Aorta (tissue), 5 donors: ENCODE results near the gene PTPRN2. TPM values are rescaled to one million over a fixed set of nuclear protein-coding genes. Genes with fewer than 3 reads are reported as not detected.

Source experiments
- ATAC-seq: fragments of 200-7000 bp; cut with Tn5 transposase; one replicate; pipeline ENCODE4 v1.9.1; 2022; ENCODE audit warnings: moderate library complexity; ENCODE audit not compliant: low FRiP score
- DNase-seq, 2 donors: peaks; one replicate each; pipeline ENCODE4 v3.0.0-alpha.2; 2020
- H3K27ac ChIP-seq, 2 donors: one replicate each; pipeline ENCODE4 v1.5.1; 2013; ENCODE audit warnings: low read length in 2 of 2, mild to moderate bottlenecking in 2 of 2, moderate library complexity in 2 of 2, control low read depth in 1 of 2, inconsistent platforms in 1 of 2, low read depth in 1 of 2
- H3K27me3 ChIP-seq, 2 donors: one replicate each; pipeline ENCODE4 v1.6.1; 2013; ENCODE audit warnings: control low read depth in 1 of 2, low read length in 1 of 2, mild to moderate bottlenecking in 1 of 2, moderate library complexity in 1 of 2; ENCODE audit not compliant: insufficient read depth in 2 of 2, control insufficient read depth in 1 of 2
- H3K36me3 ChIP-seq, 2 donors: one replicate each; pipeline ENCODE4 v1.6.1; 2013; ENCODE audit warnings: control low read depth in 1 of 2, low read length in 1 of 2, mild to moderate bottlenecking in 1 of 2; ENCODE audit not compliant: insufficient read depth in 2 of 2, control insufficient read depth in 1 of 2
- H3K4me1 ChIP-seq, 2 donors: one replicate each; pipeline ENCODE4 v1.6.1; 2013; ENCODE audit warnings: low read length in 2 of 2, control low read depth in 1 of 2, mild to moderate bottlenecking in 1 of 2, moderate library complexity in 1 of 2; ENCODE audit not compliant: insufficient read depth in 2 of 2, control insufficient read depth in 1 of 2
- H3K4me3 ChIP-seq, 2 donors: one replicate each; pipeline ENCODE4 v1.5.1; 2013; ENCODE audit warnings: low read length in 2 of 2, control low read depth in 1 of 2, mild to moderate bottlenecking in 1 of 2
- H3K9me3 ChIP-seq: one replicate; pipeline ENCODE4 v1.6.1; 2013; ENCODE audit warnings: mild to moderate bottlenecking, low read length; ENCODE audit not compliant: control insufficient read depth
- WGBS, 2 donors: extraction: QIAGEN DNeasy Blood & Tissue Kit; methylation state at CpG; one replicate each; pipeline ENCODE4 v1.1.7; 2013; 5-methylcytosine and 5-hydroxymethylcytosine counted together
- intact Hi-C, 2 donors: fragments of 100-400 bp; cut with DNase I; formaldehyde crosslinking; loops; one replicate each; pipeline versions ENCODE4 v1.14.2 to v1.15.0; 2022
- polyA plus RNA-seq, 2 donors: library from polyadenylated mRNA; stranded (reverse); fragments of 200-250 nt; gene quantifications; one replicate each; pipeline ENCODE4 v1.2.3, GENCODE V29; 2013
- total RNA-seq, 2 donors: library from RNA; stranded (reverse); fragmentation: NEBNext Ultra II Directional; extraction: Animal tissue kit (Norgen Biotek cat#: 25700); gene quantifications; one replicate each; pipeline ENCODE4 v1.2.1, GENCODE V29; 2021
- donor health status: healthy with polysubstance abuse.
- donor health status: Bipolar disorder and iron deficiency.
- donor health status: DM: no; HTN: no; CAD: no.
- donor health status: DM: no; HTN: no; CAD: no.
- donor health status: DM: yes; HTN: yes; CAD: no.

The PTPRN2 gene
- total and polyA plus RNA-seq, 4 donors, result 0.67 to 3.3 (median 1.4) TPM

- WGBS, 2 donors, result 85 to 87% methylated on average over 11 of the region's 11 CpGs
- Histone ChIP-seq H3K4me1 (no peaks in the 10 kb centered on the region), H3K36me3 (no peaks in the 10 kb centered on the region), H3K27ac (no peak overlapping the region), H3K27me3 (no peaks in the 10 kb centered on the region), H3K9me3 (peaks cover 7% of the 10 kb centered on the region), H3K4me3 (no peak overlapping the region)
- intact Hi-C loops, result no loop called here
- no peak for ATAC-seq
- no peak for DNase-seq
These were observed 612.9 kb downstream of the PTPRN2 start for GRCh38 chr7:157974678-157975230.

GRCh38 chr7:157973971-157974677 lies 613.5 kb downstream of the PTPRN2 start:
- intact Hi-C loops, result no loop called here
- WGBS, 2 donors, result 92 to 93% methylated on average over 23 of the region's 23 CpGs
- no peaks in the 10 kb centered on the region for H3K27me3 ChIP-seq

GRCh38 chr7:157972914-157973313 lies 614.7 kb downstream of the PTPRN2 start:
- ATAC-seq, result no peak
- WGBS, 2 donors, result 78 to 80% methylated on average over 5 of the region's 5 CpGs

More at GRCh38 chr7:157973971-157974677, 613.5 kb downstream of the PTPRN2 start:
- Histone ChIP-seq H3K4me3 (no peak overlapping the region), H3K4me1 (no peaks in the 10 kb centered on the region), H3K27ac (no peak overlapping the region), H3K36me3 (no peaks in the 10 kb centered on the region), H3K9me3 (peaks cover 7% of the 10 kb centered on the region)
- no peak for DNase-seq
- ATAC-seq, result no peak

GRCh38 chr7:157971501-157971900 lies 616.1 kb downstream of the PTPRN2 start:
- no peak overlapping the region for H3K4me3 ChIP-seq
- H3K27me3 ChIP-seq, result no peaks in the 10 kb centered on the region
- WGBS, 2 donors, result 75 to 82% methylated on average over 5 of the region's 5 CpGs
- DNase-seq, result no peak
- H3K4me1 ChIP-seq, result no peaks in the 10 kb centered on the region
- H3K36me3 ChIP-seq, result no peaks in the 10 kb centered on the region
- intact Hi-C loops, result no loop called here
- no peak for ATAC-seq
- peaks cover 7% of the 10 kb centered on the region for H3K9me3 ChIP-seq
- no peak overlapping the region for H3K27ac ChIP-seq

More at GRCh38 chr7:157972914-157973313, 614.7 kb downstream of the PTPRN2 start:
- Histone ChIP-seq H3K27ac (no peak overlapping the region), H3K36me3 (no peaks in the 10 kb centered on the region), H3K27me3 (no peaks in the 10 kb centered on the region), H3K9me3 (peaks cover 7% of the 10 kb centered on the region), H3K4me1 (no peaks in the 10 kb centered on the region), H3K4me3 (no peak overlapping the region)
- no peak for DNase-seq
- intact Hi-C loops, result no loop called here

- intact Hi-C loops, result no loop called here
- H3K9me3 ChIP-seq, result peaks cover 7% of the 10 kb centered on the region
- DNase-seq, result no peak
These were observed 616.9 kb downstream of the PTPRN2 start for GRCh38 chr7:157970744-157971143.

GRCh38 chr7:157969995-157970394 lies 617.6 kb downstream of the PTPRN2 start:
- no peak for DNase-seq
- no peaks in the 10 kb centered on the region for H3K27me3 ChIP-seq
- intact Hi-C loops, result no loop called here
- H3K36me3 ChIP-seq, result no peaks in the 10 kb centered on the region
- no peak overlapping the region for H3K27ac ChIP-seq
- peaks cover 7% of the 10 kb centered on the region for H3K9me3 ChIP-seq
- no peak overlapping the region for H3K4me3 ChIP-seq
- no peak for ATAC-seq
- 80 to 81% methylated on average over 2 of the region's 2 CpGs for WGBS, 2 donors
- no peaks in the 10 kb centered on the region for H3K4me1 ChIP-seq

More at GRCh38 chr7:157970744-157971143, 616.9 kb downstream of the PTPRN2 start:
- no peak for ATAC-seq
- WGBS, 2 donors, result 59 to 61% methylated on average over 3 of the region's 3 CpGs
- Histone ChIP-seq H3K36me3 (no peaks in the 10 kb centered on the region), H3K27ac (no peak overlapping the region), H3K4me1 (no peaks in the 10 kb centered on the region), H3K4me3 (no peak overlapping the region), H3K27me3 (no peaks in the 10 kb centered on the region)

- no peak overlapping the region for H3K4me3 ChIP-seq
- intact Hi-C loops, result no loop called here
- ATAC-seq (no peak), DNase-seq (no peak)
- no peaks in the 10 kb centered on the region for H3K27me3 ChIP-seq
- no peaks in the 10 kb centered on the region for H3K36me3 ChIP-seq
- 76 to 88% methylated on average over 1 of the region's 1 CpG for whole genome bisulfite sequencing, 2 donors
- no peaks in the 10 kb centered on the region for H3K4me1 ChIP-seq
- no peak overlapping the region for H3K27ac ChIP-seq
- peaks cover 3% of the 10 kb centered on the region for H3K9me3 ChIP-seq
These were observed 621.1 kb downstream of the PTPRN2 start for GRCh38 chr7:157966490-157966889.

GRCh38 chr7:157964521-157964920 lies 623.1 kb downstream of the PTPRN2 start:
- no peaks in the 10 kb centered on the region for H3K27me3 ChIP-seq
- no peaks in the 10 kb centered on the region for H3K4me1 ChIP-seq
- H3K36me3 ChIP-seq, result no peaks in the 10 kb centered on the region
- H3K4me3 ChIP-seq, result no peak overlapping the region
- H3K9me3 ChIP-seq, result no peaks in the 10 kb centered on the region
- 88 to 91% methylated on average over 8 of the region's 8 CpGs for WGBS, 2 donors
- DNase-seq, result no peak
- no peak for ATAC-seq
- intact Hi-C loops, result no loop called here
- no peak overlapping the region for H3K27ac ChIP-seq

- intact Hi-C loops, result no loop called here
- no peak for DNase-seq
- Histone ChIP-seq H3K36me3 (no peaks in the 10 kb centered on the region), H3K4me3 (no peak overlapping the region), H3K27me3 (no peaks in the 10 kb centered on the region), H3K9me3 (no peaks in the 10 kb centered on the region), H3K27ac (no peak overlapping the region), H3K4me1 (no peaks in the 10 kb centered on the region)
- WGBS, 2 donors, result 81 to 85% methylated on average over 8 of the region's 8 CpGs
- no peak for ATAC-seq
These were observed 623.6 kb downstream of the PTPRN2 start for GRCh38 chr7:157964016-157964415.
